K562 (cell line): ENCODE results near the gene RBM45. TPM values are rescaled to one million over a fixed set of nuclear protein-coding genes. Genes with fewer than 3 reads are reported as not detected.

Experiments
- CEBPG ChIP-seq, 3 experiments: fragments of 200-800 bp in 1 of 3; sonication (Bioruptor generic) in 1 of 3; sonication (generic) in 1 of 3; formaldehyde crosslinking in 1 of 3; IDR thresholded peaks in 2 of 3; conservative IDR thresholded peaks in 1 of 3; 2 replicates each; pipeline versions ENCODE4 v1.6.1 to v1.8.0; 2016 to 2022; ENCODE audit warnings: missing compliant biosample characterization in 2 of 3, missing genetic modification characterization in 2 of 3, mild to moderate bottlenecking in 1 of 3, missing genetic modification reagents in 1 of 3
- CHD1 ChIP-seq: fragments of 200-600 bp; sonication (generic); IDR thresholded peaks from one replicate; pipeline ENCODE4 v1.6.1; 2012; ENCODE audit warnings: mild to moderate bottlenecking, moderate library complexity, low read length, inconsistent platforms
- PML ChIP-seq: IDR thresholded peaks from 2 replicates; pipeline ENCODE4 v1.6.1; 2012; ENCODE audit warnings: low read length, inconsistent platforms
- POLR2H ChIP-seq: IDR thresholded peaks from 2 replicates; pipeline ENCODE4 v1.6.1; 2016; ENCODE audit warnings: missing genetic modification characterization, low read depth, mild to moderate bottlenecking, control low read depth, missing compliant biosample characterization, moderate library complexity
- RHOXF2B ChIP-seq: fragments of 250-450 bp; sonication (Bioruptor Pico); conservative IDR thresholded peaks from 2 replicates; pipeline ENCODE4 v1.5.1; 2021
- SLC30A9 ChIP-seq: fragments of 250-450 bp; sonication (Bioruptor Pico); IDR thresholded peaks from 2 replicates; pipeline ENCODE4 v1.8.0; 2022; ENCODE audit warnings: mild to moderate bottlenecking, moderate library complexity
- SREBF2 ChIP-seq: sonication (generic); formaldehyde crosslinking; IDR thresholded peaks from 2 replicates; pipeline ENCODE4 v1.4.0; 2020; ENCODE audit warnings: mild to moderate bottlenecking, missing genetic modification reagents
- TAF9B ChIP-seq: fragments of 450-650 bp; IDR thresholded peaks from 2 replicates; pipeline ENCODE4 v1.6.1; 2018; ENCODE audit warnings: mild to moderate bottlenecking; ENCODE audit not compliant: partially characterized antibody
- TEAD4 ChIP-seq, 2 experiments: sonication (generic) in 1 of 2; formaldehyde crosslinking in 1 of 2; IDR thresholded peaks; 2 replicates each; pipeline versions ENCODE4 v1.6.1 to v1.8.0; 2012 to 2022; ENCODE audit warnings: borderline replicate concordance in 1 of 2, inconsistent platforms in 1 of 2, low read length in 1 of 2, mild to moderate bottlenecking in 1 of 2, missing genetic modification reagents in 1 of 2
- ZC3H8 ChIP-seq: fragments of 450-650 bp; IDR thresholded peaks from 2 replicates; pipeline ENCODE4 v1.6.1; 2017
- ZFP36 ChIP-seq: fragments of 150-350 bp; IDR thresholded peaks from 2 replicates; pipeline ENCODE4 v1.6.1; 2018; ENCODE audit warnings: low read length, low read depth; ENCODE audit not compliant: partially characterized antibody
- ZNF584 ChIP-seq: fragments of 200-800 bp; sonication (Bioruptor generic); IDR thresholded peaks from 2 replicates; pipeline ENCODE4 v1.6.1; 2016; ENCODE audit warnings: low read depth, mild to moderate bottlenecking, missing genetic modification characterization, missing compliant biosample characterization
- ZNF639 ChIP-seq, 2 experiments: fragments of 200-800 bp in 1 of 2; sonication (Bioruptor generic) in 1 of 2; sonication (generic) in 1 of 2; formaldehyde crosslinking in 1 of 2; IDR thresholded peaks in 1 of 2; conservative IDR thresholded peaks in 1 of 2; 2 replicates each; pipeline versions ENCODE4 v1.5.0 to v1.6.1; 2016 to 2020; ENCODE audit warnings: missing compliant biosample characterization in 1 of 2, missing genetic modification characterization in 1 of 2, missing genetic modification reagents in 1 of 2
- polyA plus RNA-seq, 8 experiments: library from polyadenylated mRNA; depleted of rRNA in 4 of 8; stranded (reverse) in 5 of 8; unstranded in 3 of 8; fragments of >200 nt; fragmentation: Nextera tagmentation in 2 of 8; fragmentation: Illumina TruSeq in 1 of 8; extraction: Ambion mirVana in 2 of 8; extraction: Trizol in 1 of 8; gene quantifications; 2 replicates each; pipeline versions ENCODE4 v1.2.1 to v1.2.3, GENCODE V29; 2011 to 2014; ENCODE audit warnings: inconsistent platforms in 1 of 8, missing spikeins in 1 of 8
- total RNA-seq, 7 experiments: library from RNA; depleted of rRNA in 6 of 7; stranded (reverse); fragments of >200 nt in 6 of 7; fragmentation: Illumina TruSeq in 2 of 7; extraction: Trizol in 2 of 7; gene quantifications; 2 replicates each; pipeline versions ENCODE4 v1.2.1 to v1.2.3, GENCODE V29; 2011 to 2021; ENCODE audit warnings: low replicate concordance in 1 of 7
- TF ChIP-seq, protein P1 (sequence below): fragments of 250-450 bp; sonication (Bioruptor Pico); IDR thresholded peaks from 2 replicates; pipeline ENCODE4 v1.8.0; 2021; ENCODE audit warnings: moderate library complexity, mild to moderate bottlenecking, inconsistent platforms
- TF ChIP-seq, protein P2 (sequence below): sonication (generic); formaldehyde crosslinking; IDR thresholded peaks from 2 replicates; pipeline ENCODE4 v1.8.1; 2023; ENCODE audit warnings: mild to moderate bottlenecking, missing genetic modification reagents
- TF ChIP-seq, protein P3 (sequence below): sonication (generic); formaldehyde crosslinking; IDR thresholded peaks from 2 replicates; pipeline ENCODE4 v1.8.0; 2023; ENCODE audit warnings: mild to moderate bottlenecking, missing genetic modification reagents

Gene RBM45
- total and polyA plus RNA-seq, 9 of the 15 experiments (the other 6 are each of a cell fraction or from before 2014, with no cell fraction given) = 6.7 to 22.0 (median 15.0) TPM

DNA sequence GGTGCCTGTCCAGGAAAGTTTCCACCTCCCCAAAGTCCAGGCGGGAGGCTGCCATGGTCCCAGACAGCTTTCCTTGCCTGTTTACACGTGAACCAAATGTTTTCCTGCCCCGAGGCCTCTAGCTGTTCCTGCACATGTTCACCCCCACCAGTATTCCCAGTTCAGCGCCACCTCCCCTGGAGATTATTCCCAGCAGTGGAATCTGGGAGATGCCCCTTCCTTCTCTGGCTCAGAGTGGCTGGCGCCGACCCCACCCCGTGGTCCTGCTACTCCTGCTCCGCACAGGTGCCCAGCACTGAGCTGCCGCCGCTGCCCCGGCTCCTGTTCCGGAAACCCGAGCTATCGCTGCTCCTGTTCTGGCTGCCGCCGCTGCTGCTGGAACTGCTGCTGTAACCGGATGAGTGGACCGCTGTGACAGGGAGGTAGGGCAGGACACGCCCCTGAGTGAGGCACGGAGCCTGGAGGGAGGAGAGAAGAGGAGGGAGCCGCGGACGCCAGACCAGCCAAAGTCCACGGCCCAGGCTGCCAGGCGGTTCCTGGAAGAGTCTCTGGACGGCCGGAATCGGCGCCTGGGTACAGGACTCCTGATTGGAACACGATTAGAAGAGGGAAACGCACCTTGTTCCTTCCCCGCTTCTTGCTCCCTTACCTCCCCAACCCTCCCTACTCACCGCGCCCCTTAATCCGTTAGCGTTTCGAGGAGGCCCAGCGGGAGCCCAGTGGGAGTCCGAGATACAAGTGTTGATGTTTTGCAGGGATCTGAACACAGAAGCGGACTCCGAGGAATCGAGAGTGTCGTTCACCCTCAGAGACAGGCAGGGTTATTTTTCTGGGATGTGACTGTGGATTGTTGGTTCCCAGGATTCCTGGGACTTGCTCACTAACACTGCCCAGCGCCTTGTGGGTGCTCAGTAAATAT, 39.6 kb upstream of the RBM45 start, which contains the start of gene PDE11A (continued):
- TF ChIP-seq TEAD4 (IDR thresholded peaks at IDR 0.05; ENCODE audit: low read length) (peak; percentile 35; the same call in 1 of the 2 replicates), TEAD4 (CRISPR knock-in tag; IDR thresholded peaks at IDR 0.05; ENCODE audit: borderline replicate concordance) (no peak), CEBPG (CRISPR knock-in tag; IDR thresholded peaks at IDR 0.05) (no peak), CEBPG (tag; conservative IDR thresholded peaks at IDR 0.05 in 1 of 2, IDR thresholded peaks at IDR 0.05 in 1 of 2) (no peak), SREBF2 (CRISPR knock-in tag) (no peak), POLR2H (peak; percentile 65), PML (peak; percentile 67; the same call in 1 of the 2 replicates), TAF9B (peak; percentile 33), RHOXF2B (CRISPR knock-in tag) (no peak), ZNF639 (CRISPR knock-in tag; conservative IDR thresholded peaks at IDR 0.05 in 1 of 2, IDR thresholded peaks at IDR 0.05 in 1 of 2) (0 out of 4 replicates have a peak, but pooled peaks of 1 of the 2 experiments have one; percentile 31), ZNF584 (CRISPR knock-in tag) (no peak), ZC3H8 (no peak), ZFP36 (peak; percentile 63), SLC30A9 (no peak), CHD1 (no peak)
- TF ChIP-seq, protein P1, sequence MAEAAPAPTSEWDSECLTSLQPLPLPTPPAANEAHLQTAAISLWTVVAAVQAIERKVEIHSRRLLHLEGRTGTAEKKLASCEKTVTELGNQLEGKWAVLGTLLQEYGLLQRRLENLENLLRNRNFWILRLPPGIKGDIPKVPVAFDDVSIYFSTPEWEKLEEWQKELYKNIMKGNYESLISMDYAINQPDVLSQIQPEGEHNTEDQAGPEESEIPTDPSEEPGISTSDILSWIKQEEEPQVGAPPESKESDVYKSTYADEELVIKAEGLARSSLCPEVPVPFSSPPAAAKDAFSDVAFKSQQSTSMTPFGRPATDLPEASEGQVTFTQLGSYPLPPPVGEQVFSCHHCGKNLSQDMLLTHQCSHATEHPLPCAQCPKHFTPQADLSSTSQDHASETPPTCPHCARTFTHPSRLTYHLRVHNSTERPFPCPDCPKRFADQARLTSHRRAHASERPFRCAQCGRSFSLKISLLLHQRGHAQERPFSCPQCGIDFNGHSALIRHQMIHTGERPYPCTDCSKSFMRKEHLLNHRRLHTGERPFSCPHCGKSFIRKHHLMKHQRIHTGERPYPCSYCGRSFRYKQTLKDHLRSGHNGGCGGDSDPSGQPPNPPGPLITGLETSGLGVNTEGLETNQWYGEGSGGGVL (CRISPR knock-in tag) = no peak
- TF ChIP-seq, protein P2, sequence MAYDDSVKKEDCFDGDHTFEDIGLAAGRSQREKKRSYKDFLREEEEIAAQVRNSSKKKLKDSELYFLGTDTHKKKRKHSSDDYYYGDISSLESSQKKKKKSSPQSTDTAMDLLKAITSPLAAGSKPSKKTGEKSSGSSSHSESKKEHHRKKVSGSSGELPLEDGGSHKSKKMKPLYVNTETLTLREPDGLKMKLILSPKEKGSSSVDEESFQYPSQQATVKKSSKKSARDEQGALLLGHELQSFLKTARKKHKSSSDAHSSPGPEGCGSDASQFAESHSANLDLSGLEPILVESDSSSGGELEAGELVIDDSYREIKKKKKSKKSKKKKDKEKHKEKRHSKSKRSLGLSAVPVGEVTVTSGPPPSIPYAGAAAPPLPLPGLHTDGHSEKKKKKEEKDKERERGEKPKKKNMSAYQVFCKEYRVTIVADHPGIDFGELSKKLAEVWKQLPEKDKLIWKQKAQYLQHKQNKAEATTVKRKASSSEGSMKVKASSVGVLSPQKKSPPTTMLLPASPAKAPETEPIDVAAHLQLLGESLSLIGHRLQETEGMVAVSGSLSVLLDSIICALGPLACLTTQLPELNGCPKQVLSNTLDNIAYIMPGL (CRISPR knock-in tag) = no peak
- TF ChIP-seq, protein P3, sequence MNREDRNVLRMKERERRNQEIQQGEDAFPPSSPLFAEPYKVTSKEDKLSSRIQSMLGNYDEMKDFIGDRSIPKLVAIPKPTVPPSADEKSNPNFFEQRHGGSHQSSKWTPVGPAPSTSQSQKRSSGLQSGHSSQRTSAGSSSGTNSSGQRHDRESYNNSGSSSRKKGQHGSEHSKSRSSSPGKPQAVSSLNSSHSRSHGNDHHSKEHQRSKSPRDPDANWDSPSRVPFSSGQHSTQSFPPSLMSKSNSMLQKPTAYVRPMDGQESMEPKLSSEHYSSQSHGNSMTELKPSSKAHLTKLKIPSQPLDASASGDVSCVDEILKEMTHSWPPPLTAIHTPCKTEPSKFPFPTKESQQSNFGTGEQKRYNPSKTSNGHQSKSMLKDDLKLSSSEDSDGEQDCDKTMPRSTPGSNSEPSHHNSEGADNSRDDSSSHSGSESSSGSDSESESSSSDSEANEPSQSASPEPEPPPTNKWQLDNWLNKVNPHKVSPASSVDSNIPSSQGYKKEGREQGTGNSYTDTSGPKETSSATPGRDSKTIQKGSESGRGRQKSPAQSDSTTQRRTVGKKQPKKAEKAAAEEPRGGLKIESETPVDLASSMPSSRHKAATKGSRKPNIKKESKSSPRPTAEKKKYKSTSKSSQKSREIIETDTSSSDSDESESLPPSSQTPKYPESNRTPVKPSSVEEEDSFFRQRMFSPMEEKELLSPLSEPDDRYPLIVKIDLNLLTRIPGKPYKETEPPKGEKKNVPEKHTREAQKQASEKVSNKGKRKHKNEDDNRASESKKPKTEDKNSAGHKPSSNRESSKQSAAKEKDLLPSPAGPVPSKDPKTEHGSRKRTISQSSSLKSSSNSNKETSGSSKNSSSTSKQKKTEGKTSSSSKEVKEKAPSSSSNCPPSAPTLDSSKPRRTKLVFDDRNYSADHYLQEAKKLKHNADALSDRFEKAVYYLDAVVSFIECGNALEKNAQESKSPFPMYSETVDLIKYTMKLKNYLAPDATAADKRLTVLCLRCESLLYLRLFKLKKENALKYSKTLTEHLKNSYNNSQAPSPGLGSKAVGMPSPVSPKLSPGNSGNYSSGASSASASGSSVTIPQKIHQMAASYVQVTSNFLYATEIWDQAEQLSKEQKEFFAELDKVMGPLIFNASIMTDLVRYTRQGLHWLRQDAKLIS (CRISPR knock-in tag) = peak; percentile 65; the same call in 1 of the 2 replicates
